Measurements from ENCODE around the gene SEMA5B. TPM values are rescaled to one million over a fixed set of nuclear protein-coding genes. Genes with fewer than 3 reads are reported as not detected.

Gene SEMA5B
- total and polyA plus RNA-seq, 2 donors (not counting 3 experiments of a cell fraction or from before 2014, with no cell fraction given): 0.07 TPM; not detected in 1

DNA sequence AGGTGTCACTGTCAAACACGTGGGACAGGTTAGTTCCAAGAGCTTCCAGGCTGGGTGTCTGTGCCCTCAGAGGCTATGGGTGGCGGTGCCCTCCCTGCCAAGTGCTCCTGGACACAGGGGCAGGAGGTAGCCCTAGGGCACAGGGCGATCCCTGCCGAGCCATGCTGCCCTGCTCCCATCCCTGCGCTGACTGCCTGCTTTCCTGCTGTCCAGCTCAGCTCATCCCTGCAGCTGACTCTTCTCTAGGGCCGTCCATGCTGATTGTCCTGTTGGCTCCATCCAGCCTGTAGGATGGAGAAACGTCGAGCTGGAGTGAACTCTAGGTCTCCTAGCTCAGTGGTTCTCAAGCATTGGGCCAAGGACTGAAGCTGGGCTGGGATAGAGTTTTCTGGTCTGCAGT, 42.9 kb upstream of the SEMA5B start:
- Histone ChIP-seq H3K36me3 (ENCODE audit: control insufficient read depth in 2 of 2, extremely low read depth in 1 of 2, insufficient read depth in 2 of 2, low read length in 2 of 2) (no peaks in the 10 kb centered on the region), H3K9me1 (replicated peaks; ENCODE audit: control insufficient read depth, extremely low read depth, insufficient read depth, low read length) (no peaks in the 10 kb centered on the region), H3K4me3 (replicated peaks in 1 of 3; ENCODE audit: insufficient read depth in 1 of 3, low read depth in 1 of 3, low read length in 3 of 3) (no peak overlapping the region), H3K27ac (ENCODE audit: insufficient read depth, low read depth, low read length) (no peak overlapping the region), H2AFZ (ENCODE audit: low read depth, low read length) (no peak overlapping the region), H3K27me3 (ENCODE audit: control insufficient read depth in 2 of 2, insufficient read depth in 2 of 2, low read length in 2 of 2) (no peaks in the 10 kb centered on the region), H3K79me2 (ENCODE audit: control insufficient read depth, insufficient read depth, low read length) (peaks cover 82% of the 10 kb centered on the region), H4K20me1 (replicated peaks; ENCODE audit: control insufficient read depth, extremely low read depth, insufficient read depth, low read length) (no peaks in the 10 kb centered on the region), H3K9ac (replicated peaks; ENCODE audit: extremely low read depth, insufficient read depth, low read length) (no peak overlapping the region), H3K4me1 (ENCODE audit: control insufficient read depth, extremely low read depth, insufficient read depth, low read length) (peaks cover 14% of the 10 kb centered on the region), H3K9me3 (replicated peaks; ENCODE audit: control insufficient read depth, insufficient read depth, low read length) (no peaks in the 10 kb centered on the region), H3K4me2 (ENCODE audit: insufficient read depth, low read length) (no peak overlapping the region)
- no TSS peak for BruUV-seq (replicated peaks)
- CTCF ChIA-PET: interaction anchor here (0.6 to 2.1 kb wide), 6 partner anchors 10 to 219 kb away, joined by 3 to 7 read pairs (median 3); partner anchors contain the start of gene SEMA5B
- intact Hi-C loops (cut with micrococcal nuclease) (no loop called here), dilution Hi-C loops (cut with MboI; ENCODE audit: extremely low pct_ligation_motif_present, low sequenced_read_pairs) (no loop called here)
- POLR2A ChIA-PET: no interaction called here
- TF ChIP-seq FOS (IDR thresholded peaks at IDR 0.05; ENCODE audit: borderline replicate concordance, insufficient read depth, low read length) (no peak), JUN (IDR thresholded peaks at IDR 0.05; ENCODE audit: borderline replicate concordance, insufficient read depth, insufficient read length, low read depth) (no peak), GATA2 (IDR thresholded peaks at IDR 0.05; ENCODE audit: insufficient read depth, insufficient read length, low read depth, low read length) (no peak), EZH2 (IDR thresholded peaks at IDR 0.05; ENCODE audit: borderline replicate concordance, low read depth, low read length, severe bottlenecking) (no peak), MYC (IDR thresholded peaks at IDR 0.05; ENCODE audit: low read depth, low read length) (no peak), POLR2AphosphoS5 (IDR thresholded peaks at IDR 0.05; ENCODE audit: insufficient read depth, low read depth, low read length) (no peak), POLR2A (IDR thresholded peaks at IDR 0.05; ENCODE audit: low read depth, low read length) (no peak)
- TF ChIP-seq, protein P1, sequence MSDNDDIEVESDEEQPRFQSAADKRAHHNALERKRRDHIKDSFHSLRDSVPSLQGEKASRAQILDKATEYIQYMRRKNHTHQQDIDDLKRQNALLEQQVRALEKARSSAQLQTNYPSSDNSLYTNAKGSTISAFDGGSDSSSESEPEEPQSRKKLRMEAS (IDR thresholded peaks at IDR 0.05; ENCODE audit: insufficient read depth, insufficient read length): no peak
- TF ChIP-seq, protein P2, sequence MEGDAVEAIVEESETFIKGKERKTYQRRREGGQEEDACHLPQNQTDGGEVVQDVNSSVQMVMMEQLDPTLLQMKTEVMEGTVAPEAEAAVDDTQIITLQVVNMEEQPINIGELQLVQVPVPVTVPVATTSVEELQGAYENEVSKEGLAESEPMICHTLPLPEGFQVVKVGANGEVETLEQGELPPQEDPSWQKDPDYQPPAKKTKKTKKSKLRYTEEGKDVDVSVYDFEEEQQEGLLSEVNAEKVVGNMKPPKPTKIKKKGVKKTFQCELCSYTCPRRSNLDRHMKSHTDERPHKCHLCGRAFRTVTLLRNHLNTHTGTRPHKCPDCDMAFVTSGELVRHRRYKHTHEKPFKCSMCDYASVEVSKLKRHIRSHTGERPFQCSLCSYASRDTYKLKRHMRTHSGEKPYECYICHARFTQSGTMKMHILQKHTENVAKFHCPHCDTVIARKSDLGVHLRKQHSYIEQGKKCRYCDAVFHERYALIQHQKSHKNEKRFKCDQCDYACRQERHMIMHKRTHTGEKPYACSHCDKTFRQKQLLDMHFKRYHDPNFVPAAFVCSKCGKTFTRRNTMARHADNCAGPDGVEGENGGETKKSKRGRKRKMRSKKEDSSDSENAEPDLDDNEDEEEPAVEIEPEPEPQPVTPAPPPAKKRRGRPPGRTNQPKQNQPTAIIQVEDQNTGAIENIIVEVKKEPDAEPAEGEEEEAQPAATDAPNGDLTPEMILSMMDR (IDR thresholded peaks at IDR 0.05; ENCODE audit: extremely low read depth in 1 of 2, insufficient read depth in 1 of 2, low read depth in 1 of 2, low read length in 2 of 2): no peak
- DNase-seq (ENCODE audit: low read depth, low spot score) (no peak), FAIRE-seq (no peak)

Measured in endothelial cell of umbilical vein (primary cell).